HCEC 1CT (cell line): ENCODE measurements around the gene KLHL42.

ENCODE experiments used
- DNase-seq: peaks from one replicate; pipeline ENCODE4 v3.0.0-alpha.2; 2017

The KLHL42 gene

DNA sequence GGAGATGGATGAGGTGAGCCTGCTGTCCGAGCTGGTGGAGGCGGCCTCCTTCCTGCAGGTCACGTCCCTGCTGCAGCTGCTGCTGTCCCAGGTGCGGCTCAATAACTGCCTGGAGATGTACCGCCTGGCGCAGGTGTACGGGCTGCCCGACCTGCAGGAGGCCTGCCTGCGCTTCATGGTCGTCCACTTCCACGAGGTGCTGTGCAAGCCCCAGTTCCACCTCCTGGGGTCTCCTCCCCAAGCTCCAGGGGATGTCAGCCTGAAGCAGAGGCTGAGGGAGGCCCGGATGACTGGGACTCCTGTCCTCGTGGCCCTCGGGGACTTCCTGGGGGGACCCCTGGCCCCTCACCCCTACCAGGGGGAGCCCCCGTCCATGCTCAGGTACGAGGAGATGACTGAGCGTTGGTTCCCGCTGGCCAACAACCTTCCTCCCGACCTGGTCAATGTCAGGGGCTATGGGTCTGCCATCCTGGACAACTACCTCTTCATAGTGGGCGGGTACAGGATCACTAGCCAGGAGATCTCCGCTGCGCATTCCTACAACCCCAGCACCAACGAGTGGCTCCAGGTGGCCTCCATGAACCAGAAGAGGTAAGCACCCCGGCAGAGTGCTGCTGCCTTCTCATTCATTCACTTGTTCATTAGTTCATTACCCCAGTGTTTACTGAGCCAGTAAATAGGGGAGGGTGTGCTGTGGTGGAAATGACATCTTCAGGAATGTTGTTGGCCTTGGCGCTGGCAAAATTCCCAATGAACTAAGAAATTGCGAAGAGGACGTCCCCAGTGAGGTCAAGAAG lies 777 bp downstream of the KLHL42 start:
- DNase-seq: peak; percentile 56

DNA sequence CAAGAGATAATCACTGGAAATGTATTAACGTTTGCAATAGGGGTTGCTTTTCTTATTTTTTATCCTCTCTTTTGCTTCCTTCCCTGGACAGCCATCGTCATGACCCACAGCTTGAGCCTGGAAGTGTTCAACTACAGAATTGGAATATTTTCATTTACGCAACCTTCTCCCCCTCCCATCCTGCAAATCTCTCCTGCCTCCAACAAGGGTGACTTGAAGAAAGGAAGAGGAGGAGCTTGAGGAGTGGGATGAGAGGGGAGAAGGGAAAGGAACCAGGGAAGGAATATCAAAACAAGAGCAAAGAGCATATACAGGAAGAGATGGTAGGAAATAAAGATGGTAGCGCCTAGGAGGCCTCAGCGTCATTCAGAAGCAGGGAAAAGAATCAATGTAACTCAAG lies 1.6 kb downstream of the KLHL42 start:
- no peak for DNase-seq

DNA sequence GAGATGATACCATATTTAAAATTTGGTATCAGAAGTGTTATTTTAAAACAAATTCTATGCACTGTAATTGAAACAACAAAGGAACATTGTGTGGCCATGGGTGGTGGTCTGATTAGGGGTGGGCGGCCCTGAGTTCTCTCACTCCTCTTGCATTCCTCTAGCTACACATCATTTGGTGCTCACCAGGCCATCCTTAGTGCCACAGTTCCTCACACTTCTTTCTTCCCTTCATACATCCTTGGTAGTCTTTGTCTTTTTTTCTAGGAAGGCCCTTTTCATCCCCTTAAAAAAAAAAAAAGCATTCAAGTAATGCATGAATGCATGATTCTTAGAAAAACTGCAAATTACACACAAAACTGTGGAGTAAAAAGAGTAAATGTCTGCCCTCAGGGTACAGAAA lies 2.4 kb downstream of the KLHL42 start:
- DNase-seq: no peak

DNA sequence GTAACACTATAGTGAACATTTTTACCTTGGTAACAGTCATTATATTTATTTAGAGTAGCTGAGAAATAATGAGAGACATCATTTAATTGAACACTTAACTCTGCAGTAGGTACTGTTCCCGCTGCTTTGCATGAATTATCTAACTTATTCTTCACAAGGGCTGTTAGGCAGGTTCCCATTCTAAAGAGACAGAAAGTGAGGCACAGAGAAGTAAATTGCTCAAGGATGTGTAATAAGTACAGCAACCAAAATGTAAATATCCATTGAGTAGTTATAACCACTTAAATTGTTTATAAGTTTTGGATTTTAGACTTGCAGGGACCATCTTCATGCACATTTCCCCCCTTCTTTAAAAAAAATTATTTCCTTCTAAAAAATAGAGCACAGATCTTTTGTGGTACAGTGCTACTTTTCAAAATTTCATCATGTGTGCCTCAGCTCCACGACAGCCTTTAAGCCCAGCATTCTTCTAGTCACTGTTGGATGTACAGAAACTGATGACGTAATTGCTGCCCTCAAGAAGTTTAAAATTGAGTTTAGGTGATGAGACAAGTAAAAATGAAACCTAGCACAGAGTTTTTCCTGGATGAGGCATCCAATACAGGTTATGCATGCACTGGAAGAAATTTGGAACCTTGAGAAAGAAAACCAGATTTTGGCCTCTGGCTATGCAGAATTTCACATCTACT lies 6.0 kb downstream of the KLHL42 start:
- DNase-seq: peak; percentile 85

DNA sequence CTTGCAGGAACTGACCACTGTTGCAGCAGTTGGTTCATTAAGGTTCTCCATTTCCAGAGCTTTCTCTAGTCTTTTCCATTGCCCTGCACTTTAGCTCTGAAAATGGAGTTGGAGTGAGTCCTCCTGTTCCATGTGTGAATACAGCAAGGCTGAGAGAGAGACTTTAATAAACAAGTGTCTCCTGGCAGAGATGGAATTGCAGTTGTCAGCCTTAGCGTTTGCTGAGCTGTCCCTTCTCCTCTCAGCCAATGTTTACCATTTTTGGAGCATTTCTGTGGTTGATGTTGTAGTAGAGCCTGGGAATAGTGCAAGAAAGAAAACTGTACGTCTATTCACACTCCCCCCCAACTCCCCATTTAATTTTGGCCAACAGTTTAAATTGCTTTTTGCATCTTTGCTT lies 7.5 kb downstream of the KLHL42 start:
- no peak for DNase-seq

DNA sequence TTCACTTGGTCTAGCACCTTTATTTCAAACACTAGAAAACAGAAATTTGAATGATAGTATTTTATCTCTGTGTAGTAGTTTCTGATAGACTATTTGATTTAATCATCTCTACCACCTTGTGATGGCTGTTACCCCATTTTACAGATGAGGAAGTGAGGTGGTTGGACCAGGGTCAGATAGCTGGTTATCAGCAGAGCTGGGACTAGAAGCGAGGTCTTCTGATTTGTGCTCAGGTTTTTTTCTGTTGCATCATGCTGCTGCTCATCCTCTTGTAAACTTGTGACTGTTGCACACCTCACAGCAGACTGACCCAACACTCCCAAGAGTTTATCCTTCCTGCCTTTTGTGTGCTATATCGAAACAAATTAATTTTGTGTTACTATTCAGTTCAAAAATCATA lies 10.1 kb downstream of the KLHL42 start:
- DNase-seq: no peak

DNA sequence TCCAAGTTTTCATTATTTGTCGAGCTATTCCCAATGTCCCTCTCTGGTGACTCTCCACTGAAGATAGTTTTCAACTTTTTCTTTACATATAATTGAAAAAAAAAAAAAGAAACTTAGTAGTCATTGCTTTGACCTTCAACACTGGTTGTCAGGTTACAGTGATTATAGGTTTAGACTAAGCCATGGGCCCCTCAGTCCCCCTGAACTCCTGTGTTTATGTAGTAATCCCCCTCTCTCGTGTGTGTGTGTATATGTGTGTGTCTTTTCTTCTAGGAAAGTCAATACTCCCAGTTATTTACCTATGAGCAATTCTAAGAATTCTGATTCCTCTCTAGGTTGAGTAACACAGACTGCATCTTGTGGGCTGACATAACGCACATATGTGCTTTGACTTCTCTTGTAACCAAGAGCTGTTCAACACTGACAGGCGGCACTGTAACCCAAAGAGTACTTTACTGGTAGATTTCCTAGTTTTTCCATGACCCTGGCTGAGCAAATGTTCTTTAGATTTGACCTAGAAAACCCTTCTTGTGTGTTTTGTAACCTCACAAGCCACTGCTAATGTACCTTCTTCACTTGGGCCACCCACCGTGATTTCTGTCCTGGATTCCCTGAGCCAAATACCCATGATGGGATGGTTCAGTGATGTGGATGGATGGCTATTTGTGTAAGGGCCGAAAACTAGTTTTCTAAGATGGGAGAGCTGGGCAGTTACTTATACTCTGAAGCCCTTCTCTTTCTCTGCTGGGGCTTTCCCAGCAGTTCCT lies 15.0 kb downstream of the KLHL42 start:
- DNase-seq: no peak

DNA sequence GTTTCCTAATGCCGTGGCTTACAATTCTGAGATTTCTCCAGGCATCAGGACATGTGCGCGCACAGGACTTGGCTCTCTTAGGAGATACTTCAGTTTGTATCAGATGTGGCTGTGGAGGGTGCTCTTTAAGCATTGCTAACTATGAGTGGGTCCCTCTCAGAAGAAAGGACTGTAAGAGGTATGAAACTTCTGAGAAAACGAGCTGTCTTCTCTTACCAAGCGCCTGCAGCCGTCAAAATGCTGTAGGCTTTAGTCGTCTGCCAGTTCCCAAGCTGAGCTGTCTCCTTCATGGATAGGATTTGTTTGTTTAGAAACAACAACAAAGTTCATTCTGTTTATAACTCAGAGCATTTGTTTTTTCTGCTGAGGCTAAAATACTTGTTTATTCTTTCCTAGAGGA lies 16.1 kb downstream of the KLHL42 start:
- DNase-seq: no peak

DNA sequence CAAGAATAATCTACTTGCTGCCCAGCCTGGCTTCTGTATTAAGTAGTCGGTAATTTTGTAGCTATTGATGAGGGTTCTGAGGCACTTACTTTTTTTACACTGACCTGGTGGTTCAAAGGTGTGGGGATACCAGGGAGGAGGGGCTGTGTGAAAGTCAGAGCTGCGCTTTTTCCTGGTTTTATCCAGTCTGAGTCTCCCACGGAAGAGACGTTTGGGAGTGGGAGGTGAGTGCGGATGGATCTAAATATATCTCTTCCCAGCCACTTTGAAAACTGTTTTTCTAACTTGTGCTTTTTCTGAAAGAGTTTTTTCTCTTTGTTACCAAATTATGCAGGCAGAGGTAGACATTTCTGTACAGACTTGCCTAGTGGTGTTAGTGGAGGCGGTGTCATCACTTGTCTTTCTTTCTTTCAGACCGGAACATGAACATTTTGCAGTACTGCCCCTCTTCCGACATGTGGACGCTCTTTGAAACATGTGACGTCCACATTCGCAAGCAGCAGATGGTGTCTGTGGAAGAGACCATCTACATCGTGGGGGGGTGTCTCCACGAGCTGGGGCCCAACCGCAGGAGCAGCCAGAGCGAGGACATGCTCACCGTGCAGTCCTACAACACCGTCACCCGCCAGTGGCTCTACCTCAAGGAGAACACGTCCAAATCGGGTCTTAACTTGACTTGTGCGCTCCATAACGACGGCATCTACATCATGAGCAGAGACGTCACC lies 17.4 kb downstream of the KLHL42 start:
- no peak for DNase-seq

DNA sequence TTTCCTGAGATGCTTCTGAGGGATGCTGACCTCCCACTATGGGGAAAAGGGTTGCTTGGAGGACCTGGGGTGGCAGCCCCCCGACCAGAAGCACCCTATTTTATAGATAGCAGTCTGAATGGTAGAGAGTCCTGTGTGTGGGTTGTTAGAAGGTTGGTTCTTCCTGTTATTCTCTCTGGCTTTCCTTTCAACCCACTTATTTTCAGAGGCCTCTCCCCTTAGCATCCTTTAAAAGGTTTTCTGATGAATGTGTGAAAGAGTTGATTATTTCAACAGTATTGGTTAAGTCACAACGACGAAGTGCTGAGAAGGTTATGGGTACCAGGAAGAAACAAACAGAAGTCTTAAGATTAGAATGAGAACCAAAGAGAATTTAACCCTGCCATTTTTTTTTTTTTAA lies 20.8 kb downstream of the KLHL42 start:
- no peak for DNase-seq

DNA sequence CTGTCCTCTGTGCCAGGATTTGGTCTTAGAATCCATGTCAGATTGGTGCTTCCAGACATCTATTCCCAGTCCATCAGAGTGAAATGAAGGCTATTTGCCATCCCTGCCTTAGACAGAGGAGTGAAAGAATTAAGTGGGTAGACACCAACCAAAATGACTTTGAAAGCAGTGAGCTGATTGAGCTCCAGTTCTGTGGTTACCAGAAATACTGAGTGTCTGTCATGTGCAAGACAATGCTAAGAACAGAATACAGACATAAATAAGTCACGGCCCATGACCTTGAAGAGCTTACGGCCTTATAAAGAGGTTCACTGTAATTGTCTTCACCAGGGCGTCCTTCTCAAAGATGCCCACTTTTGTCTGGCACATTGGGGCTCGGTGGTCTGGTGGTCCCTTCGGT lies 21.6 kb downstream of the KLHL42 start:
- no peak for DNase-seq

DNA sequence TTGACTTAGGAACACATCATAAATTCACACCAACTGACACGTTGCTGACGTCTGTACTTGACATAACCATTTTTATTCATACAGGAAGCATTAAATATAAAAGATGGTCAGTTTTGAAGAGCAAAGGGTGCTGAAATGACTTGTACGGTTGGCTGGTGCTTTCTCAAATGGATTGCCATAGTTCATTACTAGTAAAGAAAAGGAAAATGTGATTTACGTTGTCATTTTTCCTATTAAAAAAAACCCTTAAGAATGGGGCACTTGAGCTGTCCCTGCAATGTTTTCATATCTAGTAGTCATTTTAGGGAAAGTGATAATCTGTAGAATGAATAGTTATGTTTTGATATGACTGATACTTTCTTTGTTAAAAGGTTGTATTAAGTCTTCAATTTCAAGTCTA lies 22.5 kb downstream of the KLHL42 start:
- DNase-seq: no peak

DNA sequence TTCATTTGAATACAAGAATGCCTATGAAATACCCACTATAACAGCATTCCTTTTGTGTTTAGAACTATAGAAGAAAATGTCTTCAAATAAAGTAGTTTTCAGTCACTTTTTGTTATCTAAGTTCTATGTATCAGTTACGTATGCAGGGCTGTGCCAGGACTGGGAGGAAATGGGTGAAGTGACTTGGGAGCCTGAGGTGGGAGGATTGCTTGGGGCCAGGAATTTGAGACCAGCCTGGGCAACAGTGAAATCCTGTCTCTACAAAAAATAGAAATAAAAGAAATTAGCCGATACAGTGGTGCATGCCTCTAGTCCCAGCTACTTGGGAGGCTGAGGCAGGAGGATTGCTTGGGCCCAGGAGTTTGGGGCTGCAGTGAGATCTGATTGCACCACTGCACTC lies 22.9 kb downstream of the KLHL42 start:
- DNase-seq: no peak

DNA sequence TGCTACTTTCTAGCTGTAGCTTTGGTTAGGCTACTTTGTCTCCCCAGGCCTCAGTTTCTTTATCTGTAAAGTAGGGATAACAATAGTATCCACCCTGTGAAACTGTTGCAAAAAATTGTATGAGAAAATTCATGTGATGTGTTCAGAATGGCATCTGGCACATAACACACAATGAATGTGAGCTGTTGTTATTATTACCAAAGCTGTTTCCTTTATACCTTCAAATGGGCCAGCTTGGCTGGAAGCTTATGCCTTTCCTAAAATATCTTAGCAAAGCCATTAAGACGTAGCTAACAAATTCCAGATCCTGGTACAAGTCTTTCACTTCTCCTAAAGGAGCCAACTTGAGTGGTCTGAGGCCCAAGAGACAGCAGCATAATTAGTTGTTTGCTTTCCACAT lies 25.2 kb downstream of the KLHL42 start:
- DNase-seq: no peak

DNA sequence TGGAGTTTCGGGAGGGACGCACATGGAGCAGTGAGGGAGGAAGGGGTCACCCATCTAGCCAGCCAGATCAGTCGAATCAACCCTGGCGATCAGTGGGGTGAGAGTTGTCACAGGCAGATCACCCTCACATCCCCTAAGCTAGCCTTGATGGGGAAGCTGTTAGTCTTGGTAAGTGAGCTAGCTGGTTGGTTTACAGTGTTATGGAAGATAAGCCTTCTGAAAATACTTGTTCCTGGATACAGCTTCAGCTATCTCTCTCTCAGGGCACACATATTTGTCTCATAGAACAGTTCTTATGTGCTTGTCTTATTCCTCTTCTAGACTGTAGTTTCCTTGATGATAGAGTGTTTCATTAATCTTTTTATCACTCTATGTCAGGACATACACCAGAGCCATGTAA lies 26.2 kb downstream of the KLHL42 start:
- no peak for DNase-seq

DNA sequence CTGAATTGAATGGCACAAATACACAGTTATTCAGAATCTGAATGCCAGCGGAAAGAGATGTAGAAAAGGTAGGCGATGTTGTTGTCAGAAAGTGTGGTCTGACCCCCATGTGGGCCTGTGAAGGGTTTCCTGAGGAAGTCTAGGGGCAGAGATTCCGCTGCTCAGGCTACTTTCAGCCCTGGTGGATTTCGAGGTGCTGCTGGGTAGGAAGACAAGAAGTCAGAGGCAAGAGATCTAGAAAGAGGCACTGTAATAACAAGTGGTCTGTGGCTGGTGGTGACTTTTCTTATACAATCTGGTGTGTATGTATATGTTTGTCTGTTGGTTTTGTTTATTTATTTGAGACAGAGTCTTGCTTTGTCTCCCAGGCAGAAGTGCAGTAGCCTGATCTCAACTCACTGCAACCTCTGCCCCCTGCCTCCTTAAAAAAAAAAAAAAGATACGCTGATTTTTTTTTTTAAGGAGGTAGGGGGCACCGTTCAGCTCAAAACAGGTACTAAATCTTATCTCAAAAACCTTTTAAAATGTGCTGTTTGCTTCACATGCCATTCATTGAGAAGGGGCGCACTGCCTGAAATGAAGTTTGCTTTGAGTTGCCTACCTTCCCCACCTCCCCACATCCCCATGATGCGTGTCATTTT lies 27.1 kb downstream of the KLHL42 start:
- no peak for DNase-seq

DNA sequence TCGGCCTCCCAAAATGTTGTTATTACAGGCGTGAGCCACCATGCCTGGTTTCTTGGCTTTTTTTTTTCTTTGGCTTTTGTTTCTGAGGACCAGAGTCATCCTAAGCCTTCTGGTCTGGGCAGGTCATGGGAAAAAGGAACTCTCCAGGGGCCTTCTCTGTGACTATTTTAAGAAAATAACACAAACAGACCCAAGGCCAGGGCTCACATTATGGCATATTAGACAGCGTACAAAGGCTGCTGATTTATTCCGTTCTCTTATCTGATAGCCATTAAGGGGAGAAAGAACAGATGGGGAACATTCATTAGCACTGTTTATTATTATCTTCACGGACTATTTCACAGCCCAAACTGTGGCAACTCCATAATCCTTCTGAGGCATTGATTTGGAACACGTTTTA lies 28.8 kb downstream of the KLHL42 start:
- DNase-seq: no peak

DNA sequence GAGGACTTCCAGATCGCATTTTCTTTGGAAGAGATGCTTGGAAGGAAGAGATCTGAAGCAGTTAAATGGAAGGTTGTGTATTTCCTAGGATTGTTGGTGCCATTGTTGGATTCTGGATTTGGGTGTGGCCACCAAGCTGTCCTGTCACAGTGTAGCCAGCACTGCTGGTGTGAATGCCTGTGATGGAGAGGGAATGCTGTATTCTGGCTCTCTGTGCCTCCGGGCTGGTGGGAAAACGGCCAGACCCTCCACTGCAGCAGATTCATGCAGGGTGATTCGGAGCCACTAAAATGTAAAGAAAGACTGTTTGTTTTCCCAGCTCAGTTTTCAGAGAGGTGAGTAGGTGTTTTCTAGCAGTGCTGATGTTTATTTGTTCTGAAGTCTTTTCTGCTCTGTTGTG lies 30.7 kb downstream of the KLHL42 start:
- no peak for DNase-seq

DNA sequence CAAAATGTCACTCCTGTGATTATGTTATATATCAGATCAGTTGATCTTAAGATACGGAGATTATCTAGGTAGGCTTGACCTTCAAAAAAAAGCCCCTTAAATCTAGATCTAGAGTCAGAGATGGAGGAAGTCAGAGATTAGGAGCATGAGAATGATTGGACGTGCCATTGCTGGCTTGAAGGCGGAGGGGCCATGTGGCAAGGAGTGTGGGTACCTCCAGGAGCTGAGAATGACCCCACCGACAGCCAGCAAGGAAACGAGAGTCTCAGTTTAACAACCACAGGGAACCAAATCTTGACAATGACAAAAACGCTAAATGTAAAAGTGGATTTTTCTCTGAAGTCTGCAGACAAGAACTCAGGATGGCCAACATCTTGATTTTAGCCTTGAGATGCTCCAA lies 32.5 kb downstream of the KLHL42 start:
- no peak for DNase-seq

DNA sequence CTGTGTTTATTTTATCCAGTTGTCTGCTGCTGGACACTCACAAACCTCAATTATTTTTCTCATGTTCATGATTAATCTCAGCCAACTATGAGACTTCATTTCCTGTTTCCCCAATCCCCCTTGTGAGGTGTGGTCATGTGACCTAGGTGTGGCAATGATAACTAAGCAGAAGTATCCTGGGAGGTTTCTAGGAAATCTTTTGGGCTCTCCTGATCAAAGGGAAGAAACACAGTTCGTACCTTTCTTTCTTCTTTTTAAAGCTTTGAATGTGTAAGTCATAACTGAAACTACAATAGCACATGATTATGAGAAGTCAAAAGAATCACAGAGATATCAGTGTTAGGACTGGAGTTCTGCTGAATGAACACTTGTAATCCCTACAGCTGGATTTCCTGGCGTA lies 34.4 kb downstream of the KLHL42 start:
- DNase-seq: peak; percentile 21

DNA sequence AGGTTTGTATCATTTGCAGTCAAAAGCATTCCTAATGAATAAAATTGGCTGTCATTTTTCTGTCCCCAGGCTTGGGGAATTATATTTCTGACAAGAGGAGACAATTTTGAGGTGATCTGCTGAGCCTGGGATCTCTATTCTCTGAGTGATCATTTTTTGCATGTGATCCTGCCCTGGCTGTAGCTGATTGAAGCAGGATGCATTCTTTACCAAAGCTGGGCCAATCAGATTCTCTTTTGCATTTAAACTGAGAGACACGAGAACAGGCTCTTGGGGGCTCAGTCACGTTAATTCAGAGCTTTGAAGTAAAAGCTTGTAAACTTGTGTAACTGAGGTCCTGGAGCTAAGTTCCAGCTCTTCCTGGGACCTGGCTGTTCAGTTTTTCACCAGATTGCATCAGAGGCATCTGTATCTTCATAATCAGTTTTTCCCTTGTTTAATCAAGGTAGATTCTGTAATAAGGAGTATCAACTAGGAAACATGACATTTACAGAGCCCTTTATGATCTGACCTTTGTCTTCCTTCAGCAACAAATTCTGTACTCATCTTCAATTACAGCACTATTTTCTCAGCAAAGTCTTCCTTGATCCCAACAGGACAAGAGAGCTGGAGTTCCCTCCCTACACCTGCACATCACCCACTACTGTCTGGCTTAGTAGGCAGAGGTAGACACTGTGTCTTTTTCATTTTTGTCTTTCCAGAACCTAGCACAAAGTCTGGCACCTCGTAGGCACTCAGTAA lies 35.0 kb downstream of the KLHL42 start:
- no peak for DNase-seq

DNA sequence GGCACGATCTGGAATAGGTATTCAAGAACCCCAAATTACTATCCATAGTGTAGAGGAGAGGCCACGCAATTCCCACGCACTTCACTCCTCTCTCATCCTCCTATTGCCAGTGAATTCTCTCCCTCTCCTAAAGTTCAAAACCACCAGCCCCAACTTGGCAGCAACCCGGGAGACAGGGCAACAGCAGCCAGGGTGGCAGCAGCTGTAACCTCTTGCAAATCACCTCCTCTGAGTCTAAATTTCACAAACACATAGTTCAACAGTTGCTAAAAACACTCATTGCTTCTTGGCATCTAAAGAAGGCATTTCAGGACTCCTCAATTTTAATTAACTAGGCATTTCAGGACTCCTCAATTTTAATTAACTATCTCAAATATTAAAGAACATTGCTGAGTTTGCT lies 37.7 kb downstream of the KLHL42 start:
- no peak for DNase-seq
